ENCODE measurements around the gene HES7. TPM values are rescaled to one million over a fixed set of nuclear protein-coding genes. Genes with fewer than 3 reads are reported as not detected.

HES7 gene
- total and polyA plus RNA-seq, 10 donors: 0.04 to 0.67 (median 0.41) TPM; not detected in 5

DNA sequence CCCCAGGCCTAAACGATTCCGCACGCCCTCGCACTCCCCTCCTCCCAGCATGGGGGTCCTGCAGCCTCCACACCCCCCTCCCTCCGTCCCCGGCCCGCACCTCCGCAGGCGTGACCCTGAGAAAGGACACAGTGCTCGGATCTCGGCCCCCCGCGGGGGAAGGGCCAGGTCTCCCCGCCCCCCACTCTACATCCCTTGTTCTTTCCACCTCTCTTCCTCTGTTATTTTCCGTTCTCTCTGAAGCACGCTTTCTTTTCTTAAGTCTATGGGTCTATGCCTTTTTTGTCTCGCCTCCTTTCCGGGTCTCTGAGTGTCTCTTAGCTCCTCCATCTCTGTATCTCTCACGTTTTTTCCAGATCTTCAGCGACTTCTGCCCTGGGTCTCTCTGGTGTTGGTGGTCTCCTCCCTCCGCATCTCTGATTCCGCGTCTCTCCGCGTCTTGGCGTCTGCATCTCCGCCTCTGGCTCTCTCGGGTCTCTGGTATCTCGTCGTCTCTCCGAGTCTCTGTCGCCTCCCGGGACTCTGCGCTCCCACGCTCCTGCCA lies 2.1 kb upstream of the HES7 start:
- H3K4me1 ChIP-seq: peaks cover 49 to 67% (median 62%) of the 10 kb centered on the region in 6 donors
- H3K27me3 ChIP-seq (replicated peaks in 1 of 7): peaks cover 4 to 100% (median 42%) of the 10 kb centered on the region in 7 donors
- TF ChIP-seq POLR2AphosphoS5 (IDR thresholded peaks at IDR 0.05): no peak
- TF ChIP-seq, protein P1, sequence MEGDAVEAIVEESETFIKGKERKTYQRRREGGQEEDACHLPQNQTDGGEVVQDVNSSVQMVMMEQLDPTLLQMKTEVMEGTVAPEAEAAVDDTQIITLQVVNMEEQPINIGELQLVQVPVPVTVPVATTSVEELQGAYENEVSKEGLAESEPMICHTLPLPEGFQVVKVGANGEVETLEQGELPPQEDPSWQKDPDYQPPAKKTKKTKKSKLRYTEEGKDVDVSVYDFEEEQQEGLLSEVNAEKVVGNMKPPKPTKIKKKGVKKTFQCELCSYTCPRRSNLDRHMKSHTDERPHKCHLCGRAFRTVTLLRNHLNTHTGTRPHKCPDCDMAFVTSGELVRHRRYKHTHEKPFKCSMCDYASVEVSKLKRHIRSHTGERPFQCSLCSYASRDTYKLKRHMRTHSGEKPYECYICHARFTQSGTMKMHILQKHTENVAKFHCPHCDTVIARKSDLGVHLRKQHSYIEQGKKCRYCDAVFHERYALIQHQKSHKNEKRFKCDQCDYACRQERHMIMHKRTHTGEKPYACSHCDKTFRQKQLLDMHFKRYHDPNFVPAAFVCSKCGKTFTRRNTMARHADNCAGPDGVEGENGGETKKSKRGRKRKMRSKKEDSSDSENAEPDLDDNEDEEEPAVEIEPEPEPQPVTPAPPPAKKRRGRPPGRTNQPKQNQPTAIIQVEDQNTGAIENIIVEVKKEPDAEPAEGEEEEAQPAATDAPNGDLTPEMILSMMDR (IDR thresholded peaks at IDR 0.05 in 8 of 11, conservative IDR thresholded peaks at IDR 0.05 in 3 of 11): no peak
- TF ChIP-seq POLR2A (IDR thresholded peaks at IDR 0.05): no peak
- H3K27ac ChIP-seq: peak overlapping the region in 7 of 8 donors; percentile 41 to 80 (median 56)
- H3K36me3 ChIP-seq: no peaks in the 10 kb centered on the region
- no peak for DNase-seq
- intact Hi-C loops (cut with DNase I; ENCODE audit: low total_unique reads): no loop called here
- no peaks in the 10 kb centered on the region for H3K9me3 ChIP-seq
- H3K4me3 ChIP-seq: peak overlapping the region; percentile 49 to 86 (median 61)
- 0 to 1% (median 1%) methylated on average over 35 of the region's 35 CpGs for WGBS, 5 donors

- Histone ChIP-seq H3K36me3 (no peaks in the 10 kb centered on the region), H3K9me3 (no peaks in the 10 kb centered on the region), H3K4me1 (peaks cover 56 to 74% (median 69%) of the 10 kb centered on the region in 6 donors), H3K27me3 (replicated peaks in 1 of 7) (peaks cover 4 to 100% (median 42%) of the 10 kb centered on the region in 7 donors), H3K4me3 (peak overlapping the region; percentile 49 to 86 (median 61)), H3K27ac (peak overlapping the region in 4 of 8 donors; percentile 50 to 80 (median 58))
- WGBS, 5 donors: 0 to 1% (median 1%) methylated on average over 27 to 40 of the region's 40 CpGs
- TF ChIP-seq POLR2AphosphoS5 (IDR thresholded peaks at IDR 0.05) (no peak), POLR2A (IDR thresholded peaks at IDR 0.05) (no peak)
- TF ChIP-seq, protein P1 (IDR thresholded peaks at IDR 0.05 in 8 of 11, conservative IDR thresholded peaks at IDR 0.05 in 3 of 11): no peak
- intact Hi-C loops (cut with DNase I; ENCODE audit: low total_unique reads): no loop called here
- DNase-seq: peak; percentile 89
Observed at GRCh38 chr17:8125154-8125946, 1.4 kb upstream of the HES7 start.

DNA sequence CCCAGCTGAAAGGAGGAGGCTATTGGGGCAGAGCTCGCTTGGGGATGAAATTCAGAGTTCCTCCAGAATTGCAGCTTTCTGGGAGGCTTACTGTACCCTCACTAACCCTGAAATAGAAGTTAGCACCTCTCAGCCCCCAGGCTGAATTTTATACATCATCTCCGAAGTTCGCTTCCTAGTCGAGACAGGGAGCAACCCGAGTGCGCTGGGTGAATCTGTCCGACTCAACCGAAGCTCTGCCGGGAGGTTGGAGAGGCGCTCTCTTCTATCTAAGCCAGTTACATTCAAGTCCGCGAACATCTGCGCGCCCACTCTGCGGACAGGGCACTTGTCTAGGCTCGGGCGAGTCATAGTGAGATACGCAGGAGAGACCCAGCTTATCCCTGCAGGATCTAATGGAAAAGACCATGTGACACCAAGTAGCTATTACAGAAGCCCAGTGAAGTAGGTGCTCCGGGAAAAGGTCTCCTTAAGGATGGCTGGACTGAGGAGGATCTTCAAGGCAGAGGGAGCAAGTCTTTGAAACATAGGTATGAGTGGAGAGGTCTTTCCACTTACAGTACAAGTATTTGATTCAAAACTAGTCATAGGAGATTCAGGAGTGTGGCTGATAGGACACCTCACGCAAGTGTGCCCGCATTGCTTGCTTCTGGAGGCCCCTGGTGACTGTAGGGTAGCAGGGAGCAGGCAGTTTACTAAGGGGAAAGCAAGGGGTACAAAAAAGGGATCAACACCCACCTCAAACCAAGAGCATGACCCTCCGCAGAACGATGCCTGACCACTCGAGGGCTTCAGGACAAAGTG lies 646 bp upstream of the HES7 start:
- 3 to 7% (median 4%) methylated on average over 18 to 24 of the region's 24 CpGs for WGBS, 5 donors
- H3K36me3 ChIP-seq: no peaks in the 10 kb centered on the region
- intact Hi-C loops (cut with DNase I; ENCODE audit: low total_unique reads): no loop called here
- peaks cover 61 to 82% (median 77%) of the 10 kb centered on the region in 6 donors for H3K4me1 ChIP-seq
- H3K9me3 ChIP-seq: no peaks in the 10 kb centered on the region
- peak overlapping the region in 6 of 8 donors; percentile 9 to 86 (median 54) for H3K4me3 ChIP-seq
- H3K27me3 ChIP-seq (replicated peaks in 1 of 7): peaks cover 4 to 95% (median 42%) of the 10 kb centered on the region in 7 donors
- no peak for DNase-seq
- no peak for TF ChIP-seq POLR2AphosphoS5 (IDR thresholded peaks at IDR 0.05)
- TF ChIP-seq, protein P1 (IDR thresholded peaks at IDR 0.05 in 8 of 11, conservative IDR thresholded peaks at IDR 0.05 in 3 of 11): no peak
- no peak for TF ChIP-seq POLR2A (IDR thresholded peaks at IDR 0.05)
- H3K27ac ChIP-seq: peak overlapping the region in 1 of 8 donors; percentile 26

All from spleen (tissue), 11 donors.